LNCaP clone FGC (cell line): ENCODE measurements around the gene LYRM1.

ENCODE experiments used
- DNase-seq: peaks from one replicate; pipeline ENCODE4 v3.0.0-alpha.2; 2011; ENCODE audit warnings: low read depth
- H3K4me3 ChIP-seq: 2 replicates; pipeline ENCODE4 v1.5.1; 2011; ENCODE audit warnings: mild to moderate bottlenecking, low read depth, low read length, control low read depth
- TF ChIP-seq, protein P1 (sequence below): IDR thresholded peaks from 2 replicates; pipeline ENCODE4 v1.5.1; 2012; ENCODE audit warnings: mild to moderate bottlenecking; ENCODE audit not compliant: control insufficient read depth, insufficient read depth; ENCODE audit errors: extremely low read depth

Gene LYRM1

DNA sequence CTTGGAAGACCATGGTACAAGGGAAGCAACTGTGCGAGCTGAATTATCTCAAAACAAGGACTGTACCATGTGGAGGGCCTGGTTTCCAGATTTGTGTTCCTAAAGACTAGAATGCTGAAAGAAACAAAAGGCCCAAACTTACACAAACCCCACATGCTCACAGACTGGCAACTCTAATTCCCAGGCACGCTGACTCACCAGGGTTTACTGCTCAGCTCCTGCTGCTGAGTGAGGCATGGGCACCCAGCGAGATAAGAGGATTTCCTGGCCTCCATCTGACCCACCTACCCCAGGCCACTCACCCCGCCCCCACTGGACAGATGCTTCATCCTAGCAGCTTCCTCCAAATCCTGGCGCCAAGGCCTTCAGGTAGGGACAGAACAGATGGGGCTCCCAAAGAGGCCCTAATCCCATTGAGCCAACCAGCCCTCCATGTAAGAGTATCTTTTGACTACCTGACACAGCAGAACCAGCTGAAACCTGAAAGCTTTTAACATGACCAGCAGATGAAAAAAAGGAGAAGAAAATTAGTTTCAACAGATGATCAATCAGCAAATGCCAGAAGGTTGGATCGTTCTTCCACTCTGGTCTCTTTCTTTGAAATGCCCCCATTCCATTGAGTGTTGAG is 34.3 kb upstream of the LYRM1 start:
- no peak overlapping the region for H3K4me3 ChIP-seq
- no peak for DNase-seq
- TF ChIP-seq, protein P1, sequence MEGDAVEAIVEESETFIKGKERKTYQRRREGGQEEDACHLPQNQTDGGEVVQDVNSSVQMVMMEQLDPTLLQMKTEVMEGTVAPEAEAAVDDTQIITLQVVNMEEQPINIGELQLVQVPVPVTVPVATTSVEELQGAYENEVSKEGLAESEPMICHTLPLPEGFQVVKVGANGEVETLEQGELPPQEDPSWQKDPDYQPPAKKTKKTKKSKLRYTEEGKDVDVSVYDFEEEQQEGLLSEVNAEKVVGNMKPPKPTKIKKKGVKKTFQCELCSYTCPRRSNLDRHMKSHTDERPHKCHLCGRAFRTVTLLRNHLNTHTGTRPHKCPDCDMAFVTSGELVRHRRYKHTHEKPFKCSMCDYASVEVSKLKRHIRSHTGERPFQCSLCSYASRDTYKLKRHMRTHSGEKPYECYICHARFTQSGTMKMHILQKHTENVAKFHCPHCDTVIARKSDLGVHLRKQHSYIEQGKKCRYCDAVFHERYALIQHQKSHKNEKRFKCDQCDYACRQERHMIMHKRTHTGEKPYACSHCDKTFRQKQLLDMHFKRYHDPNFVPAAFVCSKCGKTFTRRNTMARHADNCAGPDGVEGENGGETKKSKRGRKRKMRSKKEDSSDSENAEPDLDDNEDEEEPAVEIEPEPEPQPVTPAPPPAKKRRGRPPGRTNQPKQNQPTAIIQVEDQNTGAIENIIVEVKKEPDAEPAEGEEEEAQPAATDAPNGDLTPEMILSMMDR: no peak

DNA sequence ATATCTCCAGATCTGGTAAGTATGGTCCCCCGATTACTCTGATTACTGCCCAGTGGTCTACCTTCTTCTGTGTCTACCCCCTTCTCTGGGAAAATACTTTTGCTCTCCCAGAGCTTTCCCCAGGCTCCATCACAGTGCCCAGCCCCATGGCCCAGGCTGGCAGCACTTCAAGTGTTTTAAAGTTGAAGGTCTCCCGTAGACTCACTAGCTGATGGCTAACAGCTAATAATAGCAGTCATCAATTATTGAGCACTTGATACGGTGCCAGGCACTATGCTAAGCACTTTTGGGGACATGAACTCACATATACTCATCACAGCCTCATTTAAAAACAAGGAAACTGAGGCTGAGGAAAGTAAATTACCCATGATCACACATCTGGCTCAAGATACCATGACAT is 33.8 kb upstream of the LYRM1 start:
- TF ChIP-seq, protein P1: no peak
- no peak for DNase-seq
- H3K4me3 ChIP-seq: no peak overlapping the region

DNA sequence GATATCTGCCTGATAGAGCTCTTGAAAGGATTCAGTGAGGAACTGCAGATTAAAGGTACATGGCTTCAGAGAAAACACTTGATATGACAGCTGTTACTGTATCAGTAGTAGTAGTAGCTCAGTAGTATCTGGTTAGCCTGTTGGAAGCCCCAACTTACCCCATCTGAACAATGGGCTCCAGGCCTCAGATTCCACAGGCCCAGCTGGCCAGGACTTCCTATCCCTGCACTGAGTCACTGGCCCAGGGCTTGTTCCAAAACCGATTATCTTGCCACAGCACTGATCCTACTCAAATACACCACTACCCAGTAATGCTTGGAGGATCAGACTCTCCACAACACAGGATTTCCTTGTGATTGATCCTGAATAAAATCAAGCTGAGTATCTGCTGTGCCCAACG is 33.0 kb upstream of the LYRM1 start:
- DNase-seq: no peak
- H3K4me3 ChIP-seq: no peak overlapping the region
- TF ChIP-seq, protein P1: no peak

DNA sequence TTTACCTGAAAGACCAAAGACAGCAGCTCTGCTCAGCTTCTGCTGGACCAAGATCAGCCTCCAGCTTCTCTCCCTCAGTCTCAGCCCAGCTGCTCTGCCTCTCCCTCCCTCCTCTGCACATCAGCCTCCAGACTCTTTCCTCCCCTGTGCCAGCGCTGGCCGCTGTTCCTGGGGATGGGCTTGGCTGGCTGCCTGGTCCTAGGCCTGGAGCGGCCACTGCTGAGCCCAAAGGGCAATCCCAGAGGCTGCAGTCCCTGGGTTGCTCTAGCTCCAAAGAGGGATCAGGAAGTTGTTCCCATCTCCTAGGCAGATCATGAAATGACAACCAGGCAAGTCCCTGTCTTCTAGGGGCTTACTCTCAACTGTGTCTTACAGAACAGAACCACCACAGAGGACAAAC is 31.7 kb upstream of the LYRM1 start:
- no peak overlapping the region for H3K4me3 ChIP-seq
- no peak for DNase-seq
- TF ChIP-seq, protein P1: no peak

DNA sequence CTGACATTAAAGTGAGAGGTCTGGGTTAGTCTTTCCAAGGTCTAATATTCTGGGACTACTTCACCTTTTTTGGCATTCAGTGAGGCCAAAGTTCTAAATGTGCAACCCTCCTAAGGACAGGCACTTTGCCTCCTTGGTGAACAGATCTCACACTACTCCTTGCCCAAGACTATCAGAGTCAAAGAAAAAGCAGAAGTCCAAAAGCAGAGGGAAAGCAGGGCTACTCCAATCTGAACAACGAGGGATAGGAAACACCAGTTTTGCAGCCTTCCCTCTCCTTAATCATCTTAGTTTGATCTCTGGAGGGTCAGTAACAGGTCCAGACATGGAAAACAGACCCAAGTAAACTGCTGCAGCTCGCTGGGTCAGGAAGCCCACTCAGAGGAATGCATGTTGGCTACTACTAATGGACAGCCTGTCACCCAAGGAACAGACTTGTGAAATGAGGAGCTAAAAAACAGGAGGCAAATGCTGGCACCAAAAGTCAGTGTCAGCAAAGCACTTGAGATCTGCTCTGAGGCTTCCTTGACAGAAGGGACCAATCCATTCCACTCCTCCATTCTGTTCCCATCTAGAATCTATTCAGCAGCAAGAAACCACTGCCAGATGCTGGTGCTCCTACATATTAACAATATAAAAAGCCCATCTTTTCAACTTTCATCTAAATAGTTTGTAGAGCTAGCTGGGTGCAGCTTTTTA is 30.3 kb upstream of the LYRM1 start:
- no peak for DNase-seq
- H3K4me3 ChIP-seq: no peak overlapping the region
- TF ChIP-seq, protein P1: no peak

DNA sequence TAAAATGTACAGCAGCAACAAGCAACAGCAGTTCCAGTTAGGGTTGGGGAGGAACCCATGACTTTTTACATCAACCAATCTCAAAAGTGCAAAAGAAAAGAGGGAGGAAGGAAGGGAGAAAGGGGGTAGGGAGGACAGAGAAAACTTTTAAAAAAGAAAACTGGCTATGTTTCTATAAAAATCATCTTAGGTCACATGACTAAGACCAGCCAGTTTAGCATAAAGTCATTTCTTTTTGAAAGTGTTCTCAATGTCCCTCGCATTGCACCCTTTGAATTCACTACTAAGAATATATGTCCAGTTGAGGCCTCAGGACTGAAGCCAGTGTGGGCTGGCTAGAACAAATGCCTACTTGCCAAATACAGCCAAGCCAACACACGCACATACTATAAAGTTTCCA is 29.3 kb upstream of the LYRM1 start:
- no peak overlapping the region for H3K4me3 ChIP-seq
- TF ChIP-seq, protein P1: no peak
- DNase-seq: no peak
